Measurements from ENCODE around the gene SEC22C.

DNA sequence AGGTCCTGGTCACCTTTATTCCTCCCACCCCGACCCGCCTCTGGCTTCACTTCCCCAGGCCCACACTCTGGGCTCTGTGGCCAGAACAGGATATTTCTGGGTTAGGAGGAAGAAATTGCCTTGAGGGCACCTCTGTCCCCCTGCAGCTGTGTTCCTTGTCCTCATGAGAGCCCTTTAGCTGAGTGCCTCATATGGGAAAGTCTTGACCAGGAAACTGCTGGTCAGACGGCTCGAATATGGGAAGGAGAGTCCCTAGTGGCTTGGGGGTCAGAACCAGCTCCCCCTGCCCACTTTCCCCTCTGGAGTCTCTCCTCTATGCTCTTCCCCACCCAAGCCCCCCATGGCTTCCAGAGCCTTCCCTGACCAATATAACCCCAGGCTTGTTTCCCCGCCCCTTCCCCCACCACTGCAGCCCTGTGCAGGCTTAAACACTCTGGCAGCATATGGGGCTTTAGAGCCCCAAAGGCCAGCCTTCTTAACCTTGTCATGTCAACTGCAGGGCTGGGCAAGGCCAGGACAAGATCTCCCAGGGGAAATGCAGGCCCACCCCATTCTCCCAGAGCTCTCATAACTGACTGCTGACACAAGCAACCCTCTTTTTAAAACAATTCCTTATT is 36.4 kb downstream of the SEC22C start:
- TF ChIP-seq KDM4B (CRISPR knock-in tag; IDR thresholded peaks at IDR 0.05) (no peak), POLR2AphosphoS5 (IDR thresholded peaks at IDR 0.05; ENCODE audit: low read depth, low read length) (no peak), RCOR2 (CRISPR knock-in tag; IDR thresholded peaks at IDR 0.05) (no peak), GATA4 (IDR thresholded peaks at IDR 0.05; ENCODE audit: borderline replicate concordance, low read depth) (no peak), ZNF274 (CRISPR knock-in tag; IDR thresholded peaks at IDR 0.05) (no peak)
- TF ChIP-seq, protein P1, sequence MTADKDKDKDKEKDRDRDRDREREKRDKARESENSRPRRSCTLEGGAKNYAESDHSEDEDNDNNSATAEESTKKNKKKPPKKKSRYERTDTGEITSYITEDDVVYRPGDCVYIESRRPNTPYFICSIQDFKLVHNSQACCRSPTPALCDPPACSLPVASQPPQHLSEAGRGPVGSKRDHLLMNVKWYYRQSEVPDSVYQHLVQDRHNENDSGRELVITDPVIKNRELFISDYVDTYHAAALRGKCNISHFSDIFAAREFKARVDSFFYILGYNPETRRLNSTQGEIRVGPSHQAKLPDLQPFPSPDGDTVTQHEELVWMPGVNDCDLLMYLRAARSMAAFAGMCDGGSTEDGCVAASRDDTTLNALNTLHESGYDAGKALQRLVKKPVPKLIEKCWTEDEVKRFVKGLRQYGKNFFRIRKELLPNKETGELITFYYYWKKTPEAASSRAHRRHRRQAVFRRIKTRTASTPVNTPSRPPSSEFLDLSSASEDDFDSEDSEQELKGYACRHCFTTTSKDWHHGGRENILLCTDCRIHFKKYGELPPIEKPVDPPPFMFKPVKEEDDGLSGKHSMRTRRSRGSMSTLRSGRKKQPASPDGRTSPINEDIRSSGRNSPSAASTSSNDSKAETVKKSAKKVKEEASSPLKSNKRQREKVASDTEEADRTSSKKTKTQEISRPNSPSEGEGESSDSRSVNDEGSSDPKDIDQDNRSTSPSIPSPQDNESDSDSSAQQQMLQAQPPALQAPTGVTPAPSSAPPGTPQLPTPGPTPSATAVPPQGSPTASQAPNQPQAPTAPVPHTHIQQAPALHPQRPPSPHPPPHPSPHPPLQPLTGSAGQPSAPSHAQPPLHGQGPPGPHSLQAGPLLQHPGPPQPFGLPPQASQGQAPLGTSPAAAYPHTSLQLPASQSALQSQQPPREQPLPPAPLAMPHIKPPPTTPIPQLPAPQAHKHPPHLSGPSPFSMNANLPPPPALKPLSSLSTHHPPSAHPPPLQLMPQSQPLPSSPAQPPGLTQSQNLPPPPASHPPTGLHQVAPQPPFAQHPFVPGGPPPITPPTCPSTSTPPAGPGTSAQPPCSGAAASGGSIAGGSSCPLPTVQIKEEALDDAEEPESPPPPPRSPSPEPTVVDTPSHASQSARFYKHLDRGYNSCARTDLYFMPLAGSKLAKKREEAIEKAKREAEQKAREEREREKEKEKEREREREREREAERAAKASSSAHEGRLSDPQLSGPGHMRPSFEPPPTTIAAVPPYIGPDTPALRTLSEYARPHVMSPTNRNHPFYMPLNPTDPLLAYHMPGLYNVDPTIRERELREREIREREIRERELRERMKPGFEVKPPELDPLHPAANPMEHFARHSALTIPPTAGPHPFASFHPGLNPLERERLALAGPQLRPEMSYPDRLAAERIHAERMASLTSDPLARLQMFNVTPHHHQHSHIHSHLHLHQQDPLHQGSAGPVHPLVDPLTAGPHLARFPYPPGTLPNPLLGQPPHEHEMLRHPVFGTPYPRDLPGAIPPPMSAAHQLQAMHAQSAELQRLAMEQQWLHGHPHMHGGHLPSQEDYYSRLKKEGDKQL (CRISPR knock-in tag; IDR thresholded peaks at IDR 0.05; ENCODE audit: low read depth) = no peak
- TF ChIP-seq, protein P2, sequence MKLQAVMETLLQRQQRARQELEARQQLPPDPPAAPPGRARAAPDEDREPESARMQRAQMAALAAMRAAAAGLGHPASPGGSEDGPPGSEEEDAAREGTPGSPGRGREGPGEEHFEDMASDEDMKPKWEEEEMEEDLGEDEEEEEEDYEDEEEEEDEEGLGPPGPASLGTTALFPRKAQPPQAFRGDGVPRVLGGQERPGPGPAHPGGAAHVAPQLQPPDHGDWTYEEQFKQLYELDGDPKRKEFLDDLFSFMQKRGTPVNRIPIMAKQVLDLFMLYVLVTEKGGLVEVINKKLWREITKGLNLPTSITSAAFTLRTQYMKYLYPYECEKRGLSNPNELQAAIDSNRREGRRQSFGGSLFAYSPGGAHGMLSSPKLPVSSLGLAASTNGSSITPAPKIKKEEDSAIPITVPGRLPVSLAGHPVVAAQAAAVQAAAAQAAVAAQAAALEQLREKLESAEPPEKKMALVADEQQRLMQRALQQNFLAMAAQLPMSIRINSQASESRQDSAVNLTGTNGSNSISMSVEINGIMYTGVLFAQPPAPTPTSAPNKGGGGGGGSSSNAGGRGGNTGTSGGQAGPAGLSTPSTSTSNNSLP (IDR thresholded peaks at IDR 0.05; ENCODE audit: low read depth, low read length) = no peak
- TF ChIP-seq, protein P3, sequence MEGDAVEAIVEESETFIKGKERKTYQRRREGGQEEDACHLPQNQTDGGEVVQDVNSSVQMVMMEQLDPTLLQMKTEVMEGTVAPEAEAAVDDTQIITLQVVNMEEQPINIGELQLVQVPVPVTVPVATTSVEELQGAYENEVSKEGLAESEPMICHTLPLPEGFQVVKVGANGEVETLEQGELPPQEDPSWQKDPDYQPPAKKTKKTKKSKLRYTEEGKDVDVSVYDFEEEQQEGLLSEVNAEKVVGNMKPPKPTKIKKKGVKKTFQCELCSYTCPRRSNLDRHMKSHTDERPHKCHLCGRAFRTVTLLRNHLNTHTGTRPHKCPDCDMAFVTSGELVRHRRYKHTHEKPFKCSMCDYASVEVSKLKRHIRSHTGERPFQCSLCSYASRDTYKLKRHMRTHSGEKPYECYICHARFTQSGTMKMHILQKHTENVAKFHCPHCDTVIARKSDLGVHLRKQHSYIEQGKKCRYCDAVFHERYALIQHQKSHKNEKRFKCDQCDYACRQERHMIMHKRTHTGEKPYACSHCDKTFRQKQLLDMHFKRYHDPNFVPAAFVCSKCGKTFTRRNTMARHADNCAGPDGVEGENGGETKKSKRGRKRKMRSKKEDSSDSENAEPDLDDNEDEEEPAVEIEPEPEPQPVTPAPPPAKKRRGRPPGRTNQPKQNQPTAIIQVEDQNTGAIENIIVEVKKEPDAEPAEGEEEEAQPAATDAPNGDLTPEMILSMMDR (CRISPR knock-in tag; IDR thresholded peaks at IDR 0.05) = no peak

All from HepG2 (cell line).